ENCODE data around the gene CNIH3. TPM values are rescaled to one million over a fixed set of nuclear protein-coding genes. Genes with fewer than 3 reads are reported as not detected.

Gene CNIH3
- total and polyA plus RNA-seq, 2 donors (not counting 3 experiments of a cell fraction or from before 2014, with no cell fraction given), result 1.3 to 2.5 TPM

DNA sequence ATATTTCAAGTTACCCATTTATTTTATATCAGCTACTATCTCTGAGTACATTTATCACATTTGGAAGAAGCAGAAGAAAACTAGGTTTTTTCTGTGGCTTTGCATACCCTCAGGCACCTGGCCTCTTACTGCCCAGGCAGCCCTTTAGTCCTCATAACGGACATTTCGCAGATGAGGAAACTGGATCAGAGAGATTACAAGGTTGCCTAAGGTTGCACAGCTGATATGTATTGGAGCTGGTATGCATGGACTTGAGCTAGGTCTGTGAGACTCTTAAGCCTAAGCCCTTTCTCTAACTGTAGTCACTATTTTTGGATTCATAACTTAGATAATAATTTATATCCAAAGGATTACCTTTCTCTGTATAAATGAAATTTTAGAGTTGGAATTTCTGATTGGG is 4.0 kb downstream of the CNIH3 start:
- no peaks in the 10 kb centered on the region for H3K9me3 ChIP-seq (replicated peaks; ENCODE audit: control insufficient read depth, insufficient read depth, low read length)
- no peaks in the 10 kb centered on the region for H3K36me3 ChIP-seq (ENCODE audit: control insufficient read depth in 2 of 2, extremely low read depth in 1 of 2, insufficient read depth in 2 of 2, low read length in 2 of 2)
- no peak overlapping the region for H3K4me2 ChIP-seq (ENCODE audit: insufficient read depth, low read length)
- POLR2A ChIA-PET, result no interaction called here
- H3K27me3 ChIP-seq (ENCODE audit: control insufficient read depth in 2 of 2, insufficient read depth in 2 of 2, low read length in 2 of 2), result peaks cover 44 to 54% of the 10 kb centered on the region in 2 experiments
- peaks cover 24% of the 10 kb centered on the region for H3K4me1 ChIP-seq (ENCODE audit: control insufficient read depth, extremely low read depth, insufficient read depth, low read length)
- no peaks in the 10 kb centered on the region for H3K9me1 ChIP-seq (replicated peaks; ENCODE audit: control insufficient read depth, extremely low read depth, insufficient read depth, low read length)
- no peaks in the 10 kb centered on the region for H3K79me2 ChIP-seq (ENCODE audit: control insufficient read depth, insufficient read depth, low read length)
- dilution Hi-C loops (cut with MboI; ENCODE audit: extremely low pct_ligation_motif_present, low sequenced_read_pairs) (loop anchor here (25.0 kb wide), 1 partner anchor 108 kb away; no protein-coding TSS in a partner anchor), intact Hi-C loops (cut with micrococcal nuclease) (no loop called here)
- no TSS peak for BruUV-seq (replicated peaks)
- H2AFZ ChIP-seq (ENCODE audit: low read depth, low read length), result no peak overlapping the region
- CTCF ChIA-PET, result interaction anchor here (1.9 kb wide), 1 partner anchor 233 kb away, joined by 5 read pairs; no protein-coding TSS in a partner anchor
- TF ChIP-seq, protein P1, sequence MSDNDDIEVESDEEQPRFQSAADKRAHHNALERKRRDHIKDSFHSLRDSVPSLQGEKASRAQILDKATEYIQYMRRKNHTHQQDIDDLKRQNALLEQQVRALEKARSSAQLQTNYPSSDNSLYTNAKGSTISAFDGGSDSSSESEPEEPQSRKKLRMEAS (IDR thresholded peaks at IDR 0.05; ENCODE audit: insufficient read depth, insufficient read length), result no peak
- no peak for TF ChIP-seq FOS (IDR thresholded peaks at IDR 0.05; ENCODE audit: borderline replicate concordance, insufficient read depth, low read length)
- TF ChIP-seq GATA2 (IDR thresholded peaks at IDR 0.05; ENCODE audit: insufficient read depth, insufficient read length, low read depth, low read length), result no peak
- no peak for TF ChIP-seq MYC (IDR thresholded peaks at IDR 0.05; ENCODE audit: low read depth, low read length)
- no peak for TF ChIP-seq EZH2 (IDR thresholded peaks at IDR 0.05; ENCODE audit: borderline replicate concordance, low read depth, low read length, severe bottlenecking)
- TF ChIP-seq JUN (IDR thresholded peaks at IDR 0.05; ENCODE audit: borderline replicate concordance, insufficient read depth, insufficient read length, low read depth), result no peak
- no peak for TF ChIP-seq POLR2AphosphoS5 (IDR thresholded peaks at IDR 0.05; ENCODE audit: insufficient read depth, low read depth, low read length)
- TF ChIP-seq, protein P2, sequence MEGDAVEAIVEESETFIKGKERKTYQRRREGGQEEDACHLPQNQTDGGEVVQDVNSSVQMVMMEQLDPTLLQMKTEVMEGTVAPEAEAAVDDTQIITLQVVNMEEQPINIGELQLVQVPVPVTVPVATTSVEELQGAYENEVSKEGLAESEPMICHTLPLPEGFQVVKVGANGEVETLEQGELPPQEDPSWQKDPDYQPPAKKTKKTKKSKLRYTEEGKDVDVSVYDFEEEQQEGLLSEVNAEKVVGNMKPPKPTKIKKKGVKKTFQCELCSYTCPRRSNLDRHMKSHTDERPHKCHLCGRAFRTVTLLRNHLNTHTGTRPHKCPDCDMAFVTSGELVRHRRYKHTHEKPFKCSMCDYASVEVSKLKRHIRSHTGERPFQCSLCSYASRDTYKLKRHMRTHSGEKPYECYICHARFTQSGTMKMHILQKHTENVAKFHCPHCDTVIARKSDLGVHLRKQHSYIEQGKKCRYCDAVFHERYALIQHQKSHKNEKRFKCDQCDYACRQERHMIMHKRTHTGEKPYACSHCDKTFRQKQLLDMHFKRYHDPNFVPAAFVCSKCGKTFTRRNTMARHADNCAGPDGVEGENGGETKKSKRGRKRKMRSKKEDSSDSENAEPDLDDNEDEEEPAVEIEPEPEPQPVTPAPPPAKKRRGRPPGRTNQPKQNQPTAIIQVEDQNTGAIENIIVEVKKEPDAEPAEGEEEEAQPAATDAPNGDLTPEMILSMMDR (IDR thresholded peaks at IDR 0.05; ENCODE audit: extremely low read depth in 1 of 2, insufficient read depth in 1 of 2, low read depth in 1 of 2, low read length in 2 of 2), result no peak
- no peak for TF ChIP-seq POLR2A (IDR thresholded peaks at IDR 0.05; ENCODE audit: low read depth, low read length)
- no peak overlapping the region for H3K9ac ChIP-seq (replicated peaks; ENCODE audit: extremely low read depth, insufficient read depth, low read length)
- no peak overlapping the region for H3K27ac ChIP-seq (ENCODE audit: insufficient read depth, low read depth, low read length)
- no peaks in the 10 kb centered on the region for H4K20me1 ChIP-seq (replicated peaks; ENCODE audit: control insufficient read depth, extremely low read depth, insufficient read depth, low read length)
- FAIRE-seq (no peak), DNase-seq (ENCODE audit: low read depth, low spot score) (no peak)
- H3K4me3 ChIP-seq (replicated peaks in 1 of 3; ENCODE audit: insufficient read depth in 1 of 3, low read depth in 1 of 3, low read length in 3 of 3), result no peak overlapping the region

Data from endothelial cell of umbilical vein (primary cell).